ENCODE measurements around the gene ACP7.

GRCh38 chr19:39127812-39128515 lies 43.8 kb downstream of the ACP7 start:
- TF ChIP-seq CTCF (conservative IDR thresholded peaks at IDR 0.05) (no peak), EZH2 (IDR thresholded peaks at IDR 0.05; ENCODE audit: low read depth) (no peak)

Data from PC-9 (cell line).